HG03342 (cell line): ENCODE data around the gene TPO.
"Not testable (repeated sequence)": the region's sequence is repeated elsewhere in the genome, so short reads cannot be mapped to it uniquely, and the experiment has no call there.

Experiments
- ATAC-seq: cut with Tn5 transposase; IDR thresholded peaks from one replicate; pipeline ENCODE4 v1.9.1; 2021; ENCODE audit warnings: mild to moderate bottlenecking, moderate library complexity; ENCODE audit not compliant: unreplicated experiment

Gene TPO

DNA sequence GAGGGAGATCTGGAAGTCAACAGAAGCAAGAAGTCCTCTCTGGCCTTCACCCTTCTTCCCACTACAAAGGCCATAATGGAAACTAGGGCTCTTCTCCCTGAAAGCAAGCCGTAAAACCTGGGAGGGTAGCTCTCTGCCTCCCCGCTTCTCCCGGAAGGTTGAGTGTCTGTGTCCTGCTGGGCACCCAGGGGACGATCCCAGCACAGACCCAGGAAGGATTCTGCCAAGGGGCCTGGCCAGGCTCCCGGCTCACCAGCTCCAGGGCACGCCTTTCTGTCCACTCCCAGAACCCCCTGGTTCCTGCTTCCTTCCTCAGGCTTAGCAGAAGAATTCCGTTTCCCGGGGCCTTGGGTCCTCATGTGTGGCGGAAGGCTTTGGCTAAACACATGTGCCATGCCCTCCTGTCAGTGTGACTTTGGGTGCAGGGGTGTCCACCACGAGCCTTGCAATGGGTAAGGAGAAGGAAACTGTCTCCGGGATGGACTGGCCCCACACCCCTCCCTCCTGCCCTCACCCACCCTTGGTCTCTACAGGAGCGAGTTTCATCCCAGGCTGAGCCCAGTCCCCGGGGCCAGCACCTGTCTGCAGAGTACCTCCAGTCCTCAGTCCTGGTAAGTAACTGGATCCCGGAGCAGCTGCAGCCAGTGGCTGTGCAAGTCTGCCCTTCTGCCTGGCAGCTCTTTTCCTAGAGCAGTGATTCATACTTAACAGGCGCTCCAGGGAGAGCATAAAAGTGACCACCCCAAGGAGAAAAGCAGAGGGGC lies 135.8 kb downstream of the TPO start:
- ATAC-seq, result no peak

DNA sequence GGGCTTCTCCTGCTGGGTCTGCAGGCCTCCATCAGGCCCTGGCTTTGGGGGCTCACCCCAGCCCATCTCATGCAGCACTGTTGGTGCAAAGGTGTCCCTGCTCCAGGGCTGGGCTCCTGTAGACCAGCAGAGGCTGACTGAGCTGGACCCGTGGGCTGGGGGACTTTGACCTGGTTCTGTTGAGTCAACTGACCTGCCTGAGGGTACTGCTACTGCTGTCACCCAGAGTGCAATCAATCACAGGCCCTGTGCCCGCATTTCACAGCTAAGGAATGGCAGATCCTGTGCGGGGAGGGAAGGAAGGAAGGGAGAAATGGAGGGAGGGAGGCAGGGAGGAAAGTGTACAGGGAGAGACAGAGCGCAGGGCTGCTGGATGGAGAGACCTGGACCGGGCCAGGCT lies 136.8 kb downstream of the TPO start:
- no peak for ATAC-seq

DNA sequence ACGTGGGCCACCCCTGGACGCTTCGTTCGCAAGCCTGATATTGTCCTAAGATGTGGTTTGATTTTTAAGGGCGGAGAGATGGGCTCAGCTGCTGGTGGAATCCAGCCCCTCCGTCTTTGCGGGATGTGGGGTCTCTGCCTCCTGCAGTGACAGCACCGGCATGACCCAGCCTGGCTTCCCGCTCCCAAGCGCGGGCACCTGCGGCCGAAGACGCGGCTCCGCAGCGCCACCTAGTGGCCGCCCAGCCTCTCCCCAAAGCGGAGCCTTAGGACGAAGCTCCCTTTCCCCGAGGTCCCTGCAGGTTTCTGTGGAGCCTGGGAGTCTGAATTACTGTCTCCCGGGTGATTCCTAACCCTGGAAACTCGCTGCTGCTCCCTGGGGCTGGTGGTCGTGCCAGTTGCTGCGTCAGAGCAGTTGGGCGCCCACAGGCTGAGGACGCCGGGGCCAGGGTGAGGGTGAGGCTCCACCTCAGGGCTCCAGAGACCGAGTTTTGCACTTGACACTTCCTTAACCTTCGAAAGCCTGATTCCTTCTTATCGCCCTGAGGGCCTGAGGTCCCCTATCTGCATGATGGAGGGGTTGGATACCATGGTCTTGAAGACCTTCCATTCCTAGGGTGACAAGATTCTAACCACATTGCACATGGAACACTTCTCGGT lies 137.5 kb downstream of the TPO start:
- ATAC-seq, result peak; percentile 72

DNA sequence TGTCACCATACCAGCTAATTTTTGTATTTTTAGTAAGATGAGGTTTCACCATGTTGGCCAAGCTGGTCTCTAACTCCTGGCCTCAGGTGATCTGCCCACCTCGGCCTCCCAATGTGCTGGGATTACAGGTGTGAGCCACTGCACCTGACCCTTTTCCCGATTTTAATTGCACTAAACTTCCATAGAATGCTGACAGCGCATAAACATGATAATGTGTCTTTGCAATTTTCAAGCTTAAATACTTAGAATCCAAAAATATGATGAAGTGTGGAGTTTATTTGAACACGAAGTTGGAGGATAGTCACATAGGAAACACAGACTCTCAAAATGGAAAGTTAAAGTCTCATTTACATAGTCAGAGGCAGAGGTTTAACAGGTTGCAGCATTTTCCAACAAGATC lies 138.6 kb downstream of the TPO start:
- ATAC-seq, result no peak

DNA sequence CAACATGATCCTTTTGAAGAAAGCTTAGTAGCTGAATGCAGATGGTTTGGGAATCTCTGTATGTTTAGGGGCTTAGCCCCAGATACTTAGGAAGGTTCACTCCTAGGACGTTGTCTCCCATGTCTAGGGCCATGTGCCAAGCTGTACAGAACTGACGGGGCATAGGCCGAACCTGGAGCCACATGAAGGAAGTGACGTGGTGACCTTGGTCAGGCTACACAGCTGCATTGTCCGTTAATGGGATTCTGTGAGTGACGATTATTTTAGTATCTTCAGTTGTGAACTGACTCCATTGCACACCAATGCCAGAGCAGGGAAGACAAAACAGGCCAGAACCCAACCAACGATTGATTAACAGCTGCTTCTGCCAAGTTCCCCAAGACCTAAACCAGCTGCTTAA lies 139.3 kb downstream of the TPO start:
- ATAC-seq, result no peak

DNA sequence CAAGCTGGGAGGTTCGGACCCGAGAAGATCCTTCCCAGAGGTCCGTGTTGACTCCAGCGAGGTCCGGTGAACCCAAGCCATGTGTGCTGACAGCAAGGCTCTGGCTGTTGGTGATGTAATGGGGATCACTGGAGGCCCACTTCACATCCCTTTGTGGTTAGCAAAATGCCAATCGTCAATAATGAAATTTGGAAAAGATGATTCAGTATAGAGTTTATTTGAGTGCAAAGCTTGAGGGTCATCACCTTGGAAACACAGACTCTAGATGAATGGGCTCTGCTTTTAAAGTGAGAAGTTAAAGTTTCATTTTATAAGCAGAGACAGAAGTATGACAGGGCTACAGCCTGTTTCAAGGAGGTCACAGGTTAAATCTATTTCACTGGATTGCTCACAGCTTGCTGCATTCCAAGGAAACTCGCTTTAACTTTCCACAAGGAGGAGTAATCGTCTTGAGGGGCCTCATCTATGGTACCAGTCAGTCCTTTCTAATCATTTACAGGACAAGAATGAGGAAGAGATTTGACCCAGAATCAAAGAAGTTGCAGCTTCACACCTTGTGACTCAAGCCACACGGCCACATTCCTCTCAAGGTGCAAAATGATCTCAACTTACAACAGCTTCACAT lies 140.5 kb downstream of the TPO start:
- ATAC-seq, result no peak

DNA sequence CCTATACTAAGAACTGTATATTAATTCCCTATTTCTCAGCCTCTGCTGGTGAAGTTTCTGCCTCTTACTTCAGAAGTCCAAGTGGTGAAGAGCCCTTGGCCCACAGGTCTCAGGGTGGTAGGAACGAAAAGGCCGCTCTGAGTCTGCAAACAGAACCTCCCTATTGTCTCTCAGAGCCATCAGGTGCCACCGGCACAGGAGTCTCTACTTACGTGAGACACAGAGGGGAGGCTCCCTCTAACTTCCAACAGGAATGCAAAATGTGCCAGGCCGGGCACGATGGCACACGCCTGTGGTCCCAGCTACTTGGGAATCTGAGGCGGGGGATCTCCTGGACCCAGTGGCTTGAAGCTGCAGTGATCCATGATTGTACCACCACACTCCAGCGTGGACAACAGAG lies 143.0 kb downstream of the TPO start:
- no peak for ATAC-seq

DNA sequence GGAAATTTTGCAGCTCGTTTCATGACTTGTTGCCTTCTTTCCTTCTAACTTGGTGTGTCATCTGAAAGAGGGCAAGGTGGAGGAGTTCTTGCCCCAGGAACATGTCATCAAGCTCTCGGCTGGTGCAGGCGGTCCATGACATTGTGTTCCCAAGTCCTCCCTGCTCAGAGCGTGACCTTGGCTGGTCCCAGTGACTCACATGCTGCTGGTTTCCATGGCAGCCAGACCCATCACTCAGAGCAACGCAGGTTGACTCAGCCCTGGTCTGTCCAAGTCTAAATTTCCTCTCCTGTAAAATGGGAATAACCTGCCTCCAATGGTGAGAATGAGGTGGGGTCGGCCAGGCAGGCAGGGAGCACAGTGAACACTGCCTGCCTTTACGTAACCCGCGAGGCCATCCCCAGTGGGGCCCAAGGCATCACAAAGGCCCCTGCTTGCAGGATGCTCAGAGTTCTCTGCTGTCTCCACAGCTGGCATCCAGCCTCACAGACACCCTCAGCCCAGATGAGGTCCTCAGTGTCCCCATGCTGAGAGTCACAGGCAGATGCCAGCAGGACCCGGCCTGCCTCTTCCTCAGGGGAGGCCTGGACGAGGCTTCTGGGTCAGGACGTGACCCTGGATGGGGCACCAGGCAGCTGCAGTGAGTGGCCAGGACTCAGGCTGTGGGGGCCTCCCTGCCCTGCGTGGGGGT lies 143.7 kb downstream of the TPO start:
- no peak for ATAC-seq

DNA sequence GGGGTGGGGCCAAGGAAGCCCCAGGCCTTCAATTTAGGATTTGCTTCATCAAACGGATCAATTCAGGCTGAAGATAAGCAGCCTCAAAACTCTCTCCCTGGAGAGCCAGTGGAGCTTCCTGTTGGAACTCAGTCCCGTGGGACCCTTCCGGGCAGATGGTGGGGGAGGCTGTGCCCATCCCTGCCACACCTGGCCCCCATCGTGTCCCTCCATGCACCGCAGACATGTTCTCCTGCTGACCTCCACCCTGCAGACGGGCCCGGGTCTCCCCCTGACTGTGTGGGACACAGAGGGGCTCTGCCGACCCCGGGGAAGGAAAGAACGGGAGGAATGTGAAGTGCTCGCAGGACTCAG lies 144.2 kb downstream of the TPO start:
- no peak for ATAC-seq

DNA sequence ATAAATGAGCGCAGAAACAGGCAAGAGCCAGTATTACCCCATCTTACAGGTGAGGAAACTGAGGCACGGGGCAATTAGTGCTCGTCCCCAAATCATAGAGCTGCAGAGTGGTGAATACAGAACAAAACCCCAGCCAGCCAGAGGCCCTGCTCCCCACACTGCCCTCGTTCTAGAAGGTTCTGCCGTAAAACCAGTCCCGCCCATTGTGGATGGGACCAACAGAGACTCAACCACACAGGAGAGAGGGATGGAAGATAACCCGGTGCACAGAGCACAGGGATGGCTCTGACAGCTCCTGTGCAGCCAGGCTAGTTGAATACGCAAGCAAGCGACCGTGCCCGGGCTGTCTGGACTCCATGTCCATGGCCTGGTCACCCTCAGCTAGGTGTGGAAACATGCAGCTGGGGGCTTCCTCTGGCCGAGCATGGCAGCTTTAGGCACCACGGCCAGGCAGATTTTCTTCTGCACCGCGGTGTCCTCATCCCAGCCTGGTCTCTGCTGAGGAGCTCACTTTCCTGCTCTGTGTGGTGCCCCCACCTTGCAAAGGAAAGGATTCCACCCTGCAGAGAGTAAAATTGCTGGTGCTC lies 146.4 kb downstream of the TPO start:
- no peak for ATAC-seq

DNA sequence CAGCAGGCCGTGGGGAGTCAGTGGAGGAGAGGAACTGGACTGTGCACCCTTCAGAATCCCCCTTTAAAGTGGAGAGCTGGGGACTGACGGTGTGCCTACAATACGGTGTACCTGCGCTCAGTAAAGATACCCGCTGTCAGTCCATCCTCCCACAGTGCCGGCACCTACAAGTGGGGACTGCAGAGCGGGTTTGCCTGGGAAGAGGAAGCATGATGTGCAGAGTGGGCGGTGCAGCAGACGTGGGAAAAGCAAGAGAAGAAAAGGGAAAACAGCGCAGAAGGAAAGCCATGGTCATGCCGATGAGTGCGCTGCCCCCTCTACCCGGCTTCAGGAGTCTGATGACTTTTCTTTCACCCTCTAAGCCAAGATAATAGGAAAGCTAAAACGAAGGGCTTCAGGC lies 148.0 kb downstream of the TPO start:
- no peak for ATAC-seq

DNA sequence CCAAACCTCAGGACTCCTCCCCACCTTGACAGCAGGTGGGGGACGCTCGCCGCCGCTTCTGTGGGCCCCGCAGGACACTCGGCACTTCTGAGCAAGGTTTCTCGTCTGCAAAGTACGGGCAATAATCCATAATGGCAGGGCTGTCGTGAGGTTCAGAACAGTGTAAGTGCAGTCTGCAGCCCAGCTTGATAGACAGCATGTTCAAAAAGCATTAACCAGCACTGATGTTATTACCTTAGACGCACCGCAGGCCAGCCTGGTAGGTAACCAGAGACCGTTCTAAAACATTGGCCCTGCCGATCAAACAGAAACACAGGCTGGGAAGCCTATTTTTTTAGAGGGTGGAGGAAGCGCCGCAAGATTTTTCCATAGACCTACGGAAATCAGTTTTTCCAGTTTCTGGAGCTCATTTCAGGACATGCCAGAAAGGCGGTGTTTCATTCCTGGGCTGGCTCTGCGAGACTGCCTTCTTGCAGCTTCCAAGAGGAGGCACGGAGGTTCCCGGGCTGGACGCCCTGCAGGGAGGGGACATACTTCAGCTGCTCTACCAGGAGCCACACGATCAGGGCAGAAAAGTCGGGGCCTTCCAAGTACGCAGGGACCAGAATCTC lies 148.7 kb downstream of the TPO start:
- no peak for ATAC-seq

DNA sequence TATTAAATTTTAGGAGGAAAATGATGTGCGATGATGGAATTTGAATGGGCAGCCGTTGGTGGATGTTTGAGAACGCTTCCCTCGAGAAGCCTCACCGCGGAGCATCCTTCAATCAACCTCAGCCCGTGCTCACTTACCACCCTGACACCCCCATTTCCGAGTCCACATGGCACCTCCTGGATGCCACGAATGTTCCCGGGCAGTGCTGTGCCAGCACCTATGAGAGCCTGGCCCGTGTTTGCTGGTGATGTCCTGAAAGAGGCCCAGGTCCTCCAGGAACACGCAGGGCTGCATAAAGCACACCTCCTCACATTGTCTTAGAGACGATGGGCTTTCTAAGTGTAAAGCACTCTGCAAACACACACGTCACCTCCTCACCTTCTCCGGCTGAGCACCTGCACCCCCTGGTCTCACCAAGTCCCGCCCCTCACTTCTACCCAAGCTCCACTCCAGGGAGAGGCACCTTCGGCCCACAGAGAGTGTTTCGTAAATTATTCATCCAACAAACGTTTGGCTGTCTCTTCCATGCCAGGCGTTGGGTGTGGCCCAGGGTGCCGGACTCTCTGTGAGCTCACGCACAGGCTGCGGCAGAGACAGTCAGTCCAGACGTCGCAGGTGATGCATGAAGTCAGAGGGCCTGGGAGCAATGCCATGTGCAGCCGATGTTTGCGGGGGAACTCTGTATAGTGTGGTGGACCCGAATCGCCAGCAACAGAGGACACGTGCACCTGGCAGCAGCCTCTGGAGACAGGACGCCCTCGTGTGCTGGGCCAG lies 150.0 kb downstream of the TPO start:
- ATAC-seq, result no peak

DNA sequence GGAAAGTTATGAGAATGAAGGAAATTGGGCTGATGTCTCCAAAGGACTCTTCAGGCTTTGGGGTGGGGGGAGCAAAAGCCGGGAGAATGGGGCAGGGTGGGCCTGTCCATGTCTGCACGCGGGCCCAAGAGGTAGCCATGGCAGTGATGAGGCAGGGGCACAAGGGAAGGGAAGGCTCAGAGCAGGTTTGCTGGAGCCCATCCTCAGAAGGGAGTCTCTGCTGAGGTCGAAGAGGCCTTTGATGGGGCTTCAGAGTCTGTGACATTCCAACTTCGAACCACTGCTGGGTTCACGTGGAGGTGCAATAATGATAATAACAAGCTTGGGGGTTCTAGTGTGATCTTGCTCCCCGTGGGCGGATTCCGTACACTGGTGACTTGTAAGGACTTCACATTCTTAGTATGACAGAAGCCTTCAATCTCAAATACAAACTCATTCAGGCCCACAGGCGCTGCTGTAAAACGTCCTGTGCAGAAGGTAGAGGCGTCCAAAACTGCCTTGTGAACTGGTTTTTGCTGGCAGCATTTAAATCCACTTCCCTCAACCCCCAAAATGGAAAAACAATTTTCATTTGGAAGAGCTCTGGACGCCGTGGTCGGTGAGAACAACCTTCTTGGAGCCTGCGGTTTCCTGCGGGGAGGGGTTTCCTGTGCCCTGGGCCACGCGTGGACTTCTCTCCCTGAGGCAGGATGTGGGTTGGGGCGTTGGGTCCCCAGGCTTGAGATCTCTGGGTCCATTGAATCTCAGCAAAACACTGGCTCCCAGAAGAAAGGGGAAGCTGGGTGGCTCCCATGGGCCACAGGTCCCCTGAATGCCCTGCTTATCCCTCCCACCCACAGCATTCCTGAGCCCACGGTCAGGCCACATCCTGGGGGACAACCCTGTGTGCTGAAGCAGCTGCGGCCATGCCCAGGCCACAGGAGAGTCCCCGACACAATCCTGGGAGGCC lies 151.0 kb downstream of the TPO start:
- ATAC-seq, result no peak

DNA sequence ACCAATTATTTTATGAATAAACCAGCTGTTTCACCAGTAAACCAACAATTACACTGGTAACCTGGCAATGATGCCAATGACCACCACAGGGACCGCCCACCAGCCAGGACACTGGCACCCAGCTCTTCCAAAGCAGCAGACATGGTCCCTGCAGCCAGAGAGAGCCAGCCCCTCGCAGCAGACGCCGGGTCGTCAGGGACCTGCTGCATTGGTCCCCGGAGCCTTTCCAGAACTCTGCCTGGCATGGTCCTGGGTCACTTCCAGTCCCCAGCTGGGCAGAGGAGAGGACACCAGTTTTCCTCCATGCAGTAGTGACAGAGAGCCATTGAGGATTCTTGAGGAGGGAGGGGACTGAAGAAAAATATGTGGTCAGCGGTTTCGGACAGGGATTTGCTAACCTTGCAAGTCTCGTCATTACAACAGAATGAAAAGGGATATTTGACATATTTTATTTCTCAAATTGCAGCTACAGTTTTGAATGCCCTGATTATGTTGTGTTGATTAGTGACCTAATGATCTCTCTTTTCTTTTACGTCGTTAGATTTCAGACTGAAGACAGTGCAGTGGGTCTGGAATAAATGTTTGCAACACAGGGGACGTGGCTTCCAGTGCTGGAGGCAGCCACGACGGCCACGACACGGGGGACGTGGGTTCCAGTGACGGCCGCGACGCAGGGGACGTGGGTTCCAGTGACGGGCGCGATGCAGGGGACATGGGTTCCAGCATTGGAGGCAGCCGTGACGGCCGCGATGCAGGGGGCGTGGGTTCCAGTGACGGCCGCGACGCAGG lies 154.5 kb downstream of the TPO start:
- no peak for ATAC-seq

DNA sequence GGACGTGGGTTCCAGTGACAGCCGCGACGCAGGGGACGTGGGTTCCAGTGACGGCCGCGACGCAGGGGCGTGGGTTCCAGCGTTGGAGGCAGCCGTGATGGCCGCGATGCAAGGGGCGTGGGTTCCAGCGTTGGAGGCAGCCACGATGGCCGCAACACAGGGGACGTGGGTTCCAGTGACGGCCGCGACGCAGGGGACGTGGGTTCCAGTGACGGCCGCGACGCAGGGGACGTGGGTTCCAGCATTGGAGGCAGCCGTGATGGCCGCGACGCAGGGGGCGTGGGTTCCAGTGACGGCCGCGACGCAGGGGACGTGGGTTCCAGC lies 155.0 kb downstream of the TPO start:
- ATAC-seq, result not testable (repeated sequence)

DNA sequence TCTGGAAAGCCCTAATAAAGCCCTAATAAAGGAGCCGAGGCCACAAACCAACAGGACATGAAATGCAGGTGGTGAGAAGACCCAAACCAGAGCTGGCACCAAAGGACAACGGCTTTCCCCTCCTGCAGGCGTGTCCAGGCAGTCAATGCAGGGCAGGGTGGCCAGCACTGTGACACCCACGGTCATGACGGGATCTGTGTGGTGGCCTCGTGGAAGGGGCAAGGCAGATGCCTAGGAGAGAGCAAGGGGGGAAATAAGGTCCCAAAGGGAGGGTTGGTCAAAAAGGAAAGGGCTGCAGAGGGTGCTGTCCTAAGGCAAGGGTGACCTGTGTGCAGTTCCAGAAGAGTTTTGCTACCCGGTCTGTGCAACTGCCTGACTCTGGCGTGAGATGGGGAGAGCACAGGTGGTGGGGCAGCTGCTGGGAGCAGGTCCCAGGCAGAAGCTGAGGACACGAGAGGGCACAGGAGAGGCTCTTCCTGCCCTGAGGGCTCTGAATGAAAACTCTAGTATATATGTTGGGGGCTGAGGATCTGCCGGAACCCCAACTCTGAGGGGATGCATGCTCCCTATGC lies 156.7 kb downstream of the TPO start:
- ATAC-seq, result no peak
